ENCODE data around the gene GPRIN1. TPM values are rescaled to one million over a fixed set of nuclear protein-coding genes. Genes with fewer than 3 reads are reported as not detected.

GPRIN1 gene
- total RNA-seq, 3 donors from 2014 or later = 0.64 to 1.2 (median 0.98) TPM

- Histone ChIP-seq H3K36me3 (no peaks in the 10 kb centered on the region), H3K4me3 (no peak overlapping the region), H3K27ac (no peak overlapping the region), H3K27me3 (no peaks in the 10 kb centered on the region), H3K9me3 (no peaks in the 10 kb centered on the region), H3K4me1 (no peaks in the 10 kb centered on the region)
- DNase-seq (ENCODE audit: low spot score in 2 of 2) = no peak
- TF ChIP-seq POLR2A (IDR thresholded peaks at IDR 0.05) (no peak), POLR2AphosphoS5 (IDR thresholded peaks at IDR 0.05) (no peak), CTCF (IDR thresholded peaks at IDR 0.05) (no peak)
- intact Hi-C loops (cut with DNase I; ENCODE audit: low total_unique reads) = no loop called here
These were observed 46.6 kb upstream of the GPRIN1 start for GRCh38 chr5:176656467-176656990.

- Histone ChIP-seq H3K27ac (no peak overlapping the region), H3K9me3 (no peaks in the 10 kb centered on the region), H3K27me3 (no peaks in the 10 kb centered on the region), H3K36me3 (no peaks in the 10 kb centered on the region), H3K4me3 (no peak overlapping the region), H3K4me1 (no peaks in the 10 kb centered on the region)
- DNase-seq (ENCODE audit: low spot score in 2 of 2) = no peak
- TF ChIP-seq POLR2A (IDR thresholded peaks at IDR 0.05) (no peak), POLR2AphosphoS5 (IDR thresholded peaks at IDR 0.05) (no peak), CTCF (IDR thresholded peaks at IDR 0.05) (no peak)
- intact Hi-C loops (cut with DNase I; ENCODE audit: low total_unique reads) = no loop called here
These were observed 44.9 kb upstream of the GPRIN1 start for GRCh38 chr5:176654856-176655255.

GRCh38 chr5:176653401-176654385 lies 43.7 kb upstream of the GPRIN1 start:
- H3K4me1 ChIP-seq = no peaks in the 10 kb centered on the region
- TF ChIP-seq POLR2A (IDR thresholded peaks at IDR 0.05) (no peak), CTCF (IDR thresholded peaks at IDR 0.05) (no peak), POLR2AphosphoS5 (IDR thresholded peaks at IDR 0.05) (no peak)
- intact Hi-C loops (cut with DNase I; ENCODE audit: low total_unique reads) = no loop called here
- H3K9me3 ChIP-seq = no peaks in the 10 kb centered on the region
- no peaks in the 10 kb centered on the region for H3K36me3 ChIP-seq
- no peak overlapping the region for H3K4me3 ChIP-seq
- H3K27ac ChIP-seq = no peak overlapping the region
- H3K27me3 ChIP-seq = no peaks in the 10 kb centered on the region
- no peak for DNase-seq (ENCODE audit: low spot score in 2 of 2)

GRCh38 chr5:176652136-176652535 lies 42.2 kb upstream of the GPRIN1 start:
- no peak for DNase-seq (ENCODE audit: low spot score in 2 of 2)
- Histone ChIP-seq H3K4me1 (no peaks in the 10 kb centered on the region), H3K36me3 (no peaks in the 10 kb centered on the region), H3K27ac (no peak overlapping the region), H3K9me3 (no peaks in the 10 kb centered on the region), H3K27me3 (no peaks in the 10 kb centered on the region), H3K4me3 (no peak overlapping the region)
- intact Hi-C loops (cut with DNase I; ENCODE audit: low total_unique reads) = no loop called here
- no peak for TF ChIP-seq POLR2AphosphoS5 (IDR thresholded peaks at IDR 0.05)
- no peak for TF ChIP-seq CTCF (IDR thresholded peaks at IDR 0.05)
- TF ChIP-seq POLR2A (IDR thresholded peaks at IDR 0.05) = no peak

GRCh38 chr5:176651472-176651980 lies 41.6 kb upstream of the GPRIN1 start:
- Histone ChIP-seq H3K4me3 (no peak overlapping the region), H3K9me3 (no peaks in the 10 kb centered on the region), H3K27me3 (no peaks in the 10 kb centered on the region), H3K36me3 (no peaks in the 10 kb centered on the region), H3K27ac (no peak overlapping the region), H3K4me1 (no peaks in the 10 kb centered on the region)
- TF ChIP-seq CTCF (IDR thresholded peaks at IDR 0.05) = no peak
- intact Hi-C loops (cut with DNase I; ENCODE audit: low total_unique reads) = no loop called here
- no peak for DNase-seq (ENCODE audit: low spot score in 2 of 2)

Measured in breast epithelium (tissue), 4 donors.